Progenitor cell of endocrine pancreas (in vitro differentiated cells): ENCODE measurements around the gene PGLYRP3. TPM values are rescaled to one million over a fixed set of nuclear protein-coding genes. Genes with fewer than 3 reads are reported as not detected.
"Not testable (repeated sequence)": the region's sequence is repeated elsewhere in the genome, so short reads cannot be mapped to it uniquely, and the experiment has no call there.

Experiments used
- DNase-seq: peaks from one replicate; pipeline ENCODE4 v3.0.0; 2021; ENCODE audit warnings: low spot score; ENCODE audit not compliant: unreplicated experiment
- H3K27ac Mint-ChIP-seq: 2 replicates; pipeline ENCODE4 v1.8.0; 2021; ENCODE audit warnings: mild to moderate bottlenecking, moderate library complexity, mixed read lengths
- H3K27me3 Mint-ChIP-seq: 2 replicates; pipeline ENCODE4 v1.8.0; 2021; ENCODE audit warnings: mixed read lengths
- H3K36me3 Mint-ChIP-seq: 2 replicates; pipeline ENCODE4 v1.8.0; 2022; ENCODE audit warnings: mixed read lengths; ENCODE audit not compliant: insufficient read depth
- H3K4me1 Mint-ChIP-seq: 2 replicates; pipeline ENCODE4 v1.8.0; 2021; ENCODE audit warnings: low read depth, mixed read lengths
- H3K4me3 Mint-ChIP-seq: 2 replicates; pipeline ENCODE4 v1.8.0; 2021; ENCODE audit warnings: low read depth, mild to moderate bottlenecking, moderate library complexity, mixed read lengths
- H3K9me3 Mint-ChIP-seq: 2 replicates; pipeline ENCODE4 v1.8.0; 2021; ENCODE audit warnings: low read depth, mixed read lengths
- CTCF ChIP-seq: fragments of 200-600 bp; sonication (generic); IDR thresholded peaks from one replicate; pipeline ENCODE4 v1.5.0; 2021; ENCODE audit warnings: antibody characterized with exemption, mild to moderate bottlenecking; ENCODE audit not compliant: unreplicated experiment
- total RNA-seq: library from RNA; stranded (reverse); gene quantifications from 2 replicates; pipeline ENCODE4 v1.2.1, GENCODE V29; 2021

PGLYRP3 gene
- total RNA-seq, 1 donor from 2014 or later: not detected

- Mint-ChIP-seq H3K9me3 (peaks cover 8% of the 10 kb centered on the region), H3K27me3 (no peaks in the 10 kb centered on the region), H3K4me3 (no peak overlapping the region), H3K4me1 (peaks cover 2% of the 10 kb centered on the region), H3K36me3 (no peaks in the 10 kb centered on the region), H3K27ac (no peak overlapping the region)
- no peak for DNase-seq
- no peak for TF ChIP-seq CTCF
Observed at GRCh38 chr1:153336650-153337049, 23.9 kb upstream of the PGLYRP3 start.

GRCh38 chr1:153333902-153334301, 21.1 kb upstream of the PGLYRP3 start:
- peaks cover 5% of the 10 kb centered on the region for H3K27me3 Mint-ChIP-seq
- H3K4me3 Mint-ChIP-seq: no peak overlapping the region
- peaks cover 14% of the 10 kb centered on the region for H3K9me3 Mint-ChIP-seq
- peaks cover 2% of the 10 kb centered on the region for H3K4me1 Mint-ChIP-seq
- no peaks in the 10 kb centered on the region for H3K36me3 Mint-ChIP-seq
- DNase-seq: no peak
- H3K27ac Mint-ChIP-seq: no peak overlapping the region
- no peak for TF ChIP-seq CTCF

- no peak overlapping the region for H3K4me3 Mint-ChIP-seq
- no peak for TF ChIP-seq CTCF
- DNase-seq: no peak
- no peaks in the 10 kb centered on the region for H3K4me1 Mint-ChIP-seq
- H3K36me3 Mint-ChIP-seq: no peaks in the 10 kb centered on the region
- H3K27ac Mint-ChIP-seq: no peak overlapping the region
- H3K9me3 Mint-ChIP-seq: peaks cover 23% of the 10 kb centered on the region
- no peaks in the 10 kb centered on the region for H3K27me3 Mint-ChIP-seq
Observed at GRCh38 chr1:153324912-153325311, 12.2 kb upstream of the PGLYRP3 start.

- Mint-ChIP-seq H3K4me3 (no peak overlapping the region), H3K36me3 (no peaks in the 10 kb centered on the region), H3K9me3 (peaks cover 19% of the 10 kb centered on the region), H3K4me1 (no peaks in the 10 kb centered on the region), H3K27ac (no peak overlapping the region), H3K27me3 (peaks cover 3% of the 10 kb centered on the region)
- TF ChIP-seq CTCF: no peak
- DNase-seq: no peak
Observed at GRCh38 chr1:153322568-153322967, 9.8 kb upstream of the PGLYRP3 start.

GRCh38 chr1:153318145-153318544, 5.4 kb upstream of the PGLYRP3 start:
- peaks cover 19% of the 10 kb centered on the region for H3K9me3 Mint-ChIP-seq
- not testable (repeated sequence) for DNase-seq, H3K27me3 Mint-ChIP-seq, H3K36me3 Mint-ChIP-seq, H3K4me1 Mint-ChIP-seq, H3K27ac Mint-ChIP-seq, H3K4me3 Mint-ChIP-seq

GRCh38 chr1:153316013-153316412, 3.3 kb upstream of the PGLYRP3 start:
- H3K4me3 Mint-ChIP-seq, H3K9me3 Mint-ChIP-seq, H3K27ac Mint-ChIP-seq, H3K27me3 Mint-ChIP-seq, DNase-seq, H3K4me1 Mint-ChIP-seq, H3K36me3 Mint-ChIP-seq: not testable (repeated sequence)

- H3K4me1 Mint-ChIP-seq, H3K36me3 Mint-ChIP-seq, H3K27ac Mint-ChIP-seq, H3K4me3 Mint-ChIP-seq, DNase-seq, H3K27me3 Mint-ChIP-seq, H3K9me3 Mint-ChIP-seq: not testable (repeated sequence)
Observed at GRCh38 chr1:153314388-153314787, 1.6 kb upstream of the PGLYRP3 start.
